T-helper 9 cell (primary cell): Measurements from ENCODE around the gene PPP1R37.
A peak's percentile ranks its signal among the peaks of the same experiment; 100 is the strongest.

Source experiments
- DNase-seq: peaks from one replicate; pipeline ENCODE4 v3.0.0-alpha.2; 2020

Gene PPP1R37

DNA sequence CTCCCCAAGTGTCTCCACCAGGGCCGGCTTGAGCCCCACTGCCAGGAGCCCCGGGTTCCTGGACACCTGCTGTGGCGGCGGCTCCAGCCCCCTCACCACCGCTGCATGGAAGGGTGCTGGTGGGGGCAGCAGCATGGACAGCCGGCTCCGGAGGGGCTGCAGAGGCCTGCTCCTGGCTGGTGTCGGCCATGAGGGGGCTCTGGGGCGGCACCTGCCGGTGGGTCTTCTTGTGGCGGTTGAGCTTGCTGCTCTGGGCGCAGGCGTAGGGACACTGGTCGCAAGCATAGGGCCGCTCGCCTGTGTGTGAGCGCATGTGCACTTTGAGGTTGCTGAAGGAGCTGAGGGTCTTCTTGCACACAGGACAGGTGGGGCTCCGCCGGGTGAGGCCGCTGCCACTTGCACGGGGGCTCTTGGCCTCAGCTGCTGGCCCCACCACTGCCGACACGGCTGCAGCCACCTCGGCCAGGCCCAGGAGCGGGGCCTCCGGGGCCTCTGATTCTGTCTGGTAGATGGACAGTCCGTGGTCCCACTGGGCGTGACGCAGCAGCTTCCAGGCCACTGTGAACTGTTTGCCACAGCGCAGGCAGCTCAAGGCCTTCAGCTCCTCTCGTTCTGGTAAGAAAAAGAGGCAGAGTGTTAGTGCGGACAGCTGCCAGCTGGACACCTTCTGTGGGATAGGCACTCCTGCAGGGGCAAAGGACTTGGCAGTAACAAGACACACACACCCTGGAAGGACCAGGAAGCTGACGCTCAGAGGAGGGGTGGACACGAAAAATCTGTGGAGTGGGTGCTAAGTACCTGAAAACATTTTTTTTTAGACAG is 20.8 kb upstream of the PPP1R37 start:
- no peak for DNase-seq

DNA sequence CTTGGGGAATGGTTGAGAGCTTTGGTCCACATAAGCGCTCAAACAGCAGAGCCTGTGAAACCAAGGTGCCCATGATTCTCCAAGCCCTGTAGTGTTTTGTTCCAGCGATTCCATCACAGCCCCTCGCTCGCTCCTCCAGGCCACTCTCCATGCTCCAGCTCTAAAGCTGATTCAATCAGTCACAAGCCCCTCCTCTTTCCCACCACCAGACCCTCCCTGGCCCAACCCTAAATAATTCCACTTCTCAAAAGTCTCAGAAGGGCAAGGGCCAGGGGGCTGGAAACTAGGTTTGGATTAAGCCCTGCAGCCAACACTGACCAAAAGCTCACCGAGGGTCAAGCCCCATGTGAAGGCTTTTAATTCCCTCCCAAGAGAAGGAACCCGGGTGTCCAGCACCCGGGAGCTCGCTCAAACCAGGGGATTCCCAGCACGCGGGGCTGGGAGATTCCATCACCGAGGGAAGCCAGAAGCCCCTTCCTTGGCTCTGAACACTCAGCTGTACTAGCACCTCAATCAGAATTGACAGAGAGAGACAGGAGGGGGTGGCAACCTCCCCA is 18.2 kb upstream of the PPP1R37 start:
- DNase-seq = no peak

GRCh38 chr19:45075301-45076028 is 17.5 kb upstream of the PPP1R37 start:
- peak; percentile 23 for DNase-seq

- peak; percentile 62 for DNase-seq
These were observed 16.7 kb upstream of the PPP1R37 start, which contains the start of gene ZNF296 for GRCh38 chr19:45076029-45076850. Gene ZNF296 (minus strand): TSS chr19:45076478. CDS start chr19:45076373, 105 bp downstream.

DNA sequence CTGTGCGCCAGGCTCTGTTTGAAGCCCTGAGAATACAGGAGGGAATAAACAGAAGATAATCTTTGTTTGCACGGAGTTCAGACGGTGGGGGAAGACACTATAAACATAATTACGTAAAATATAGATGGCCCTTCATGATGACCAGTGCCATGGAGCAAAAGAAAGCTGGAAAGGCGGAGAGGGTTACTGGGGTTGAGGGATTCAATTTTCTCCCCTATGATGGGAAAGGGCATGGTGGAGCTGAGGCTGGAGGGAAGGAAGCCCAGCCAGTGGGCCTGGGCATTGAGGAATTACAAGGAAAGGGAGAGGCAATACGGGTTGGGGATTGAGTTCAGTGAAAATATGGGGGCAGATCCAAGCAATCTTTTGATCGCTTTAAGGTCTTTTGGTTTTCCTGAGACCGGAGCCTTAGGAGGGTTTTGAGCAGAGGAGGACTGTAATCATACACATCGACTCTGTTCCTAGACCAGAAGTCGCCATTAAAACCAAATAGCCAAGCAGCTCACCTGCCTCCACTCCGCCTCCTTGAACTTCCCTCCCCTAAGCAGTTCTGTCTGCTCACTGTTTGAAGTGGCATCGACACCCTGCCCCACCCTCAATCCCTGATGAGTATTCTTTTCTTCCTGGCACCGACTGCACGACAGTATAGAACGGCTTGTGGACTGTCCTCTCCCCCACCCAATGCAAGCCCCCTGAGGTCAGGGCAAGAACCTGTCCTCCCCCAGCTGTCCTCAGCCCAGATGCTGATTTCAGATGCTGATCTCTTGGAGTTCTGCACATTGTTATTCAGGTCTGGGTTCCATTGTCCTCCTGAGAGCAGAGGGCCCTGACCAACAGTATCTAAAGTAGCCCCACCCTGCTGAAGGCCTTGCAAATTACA is 15.9 kb upstream of the PPP1R37 start:
- no peak for DNase-seq

DNA sequence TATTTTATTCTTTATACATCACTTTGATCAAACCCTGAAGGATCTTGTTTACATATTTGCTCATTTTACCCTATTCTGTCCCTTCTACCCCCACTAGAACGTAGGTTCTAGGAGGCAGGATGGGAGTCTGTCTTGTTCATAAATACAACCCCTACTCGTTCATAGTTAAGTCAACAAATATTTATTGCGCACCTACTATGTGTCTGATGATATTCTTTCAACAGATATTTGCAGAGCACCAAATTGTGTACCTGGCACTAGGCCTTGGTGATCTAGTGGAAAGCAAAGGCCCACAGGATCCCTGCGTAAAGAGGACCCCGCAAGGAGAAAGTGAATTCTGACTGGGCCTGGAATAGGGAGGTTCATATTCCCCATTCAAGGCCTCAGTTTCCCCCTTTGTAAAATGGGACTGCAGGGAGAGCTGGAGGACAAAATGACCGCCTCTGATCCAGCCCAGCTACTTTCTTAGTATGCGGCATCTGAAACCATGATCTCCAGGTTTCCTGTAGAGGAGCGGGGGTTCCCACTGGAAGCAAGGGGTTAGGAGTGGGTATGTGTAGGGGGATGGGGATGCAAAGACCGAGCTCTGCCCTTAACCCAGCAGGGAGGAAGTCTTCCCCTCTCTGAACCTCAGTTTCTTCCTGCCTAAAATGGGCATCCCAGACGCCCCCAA is 14.5 kb upstream of the PPP1R37 start:
- no peak for DNase-seq

GRCh38 chr19:45079063-45079910 is 13.7 kb upstream of the PPP1R37 start, which contains the start of gene GEMIN7:
Gene GEMIN7 (plus strand): TSS chr19:45079260. CDS start chr19:45090115, 10,855 bp downstream.
- peak; percentile 68 for DNase-seq

DNA sequence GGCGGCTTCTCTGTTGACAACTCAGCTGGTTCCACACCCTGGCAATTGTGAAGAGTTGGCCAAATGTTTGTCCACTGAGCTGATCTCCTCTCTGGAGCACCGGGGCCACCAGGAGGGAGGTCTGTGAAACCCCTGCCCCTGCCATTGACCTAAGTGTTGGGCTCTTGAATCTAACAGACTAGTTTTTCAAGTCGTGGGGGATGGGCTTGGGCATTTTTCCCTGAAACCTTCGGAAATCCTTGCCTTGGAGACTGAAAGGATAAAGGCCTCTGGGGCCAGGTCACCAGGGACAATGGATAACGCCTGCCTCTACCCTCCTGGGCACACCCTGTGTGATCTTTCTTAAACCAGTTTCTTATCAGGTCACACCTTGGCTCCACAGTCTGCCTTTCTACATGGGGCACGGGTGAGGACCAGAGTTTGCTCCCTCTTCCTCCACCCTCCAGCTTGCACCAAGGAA is 13.0 kb upstream of the PPP1R37 start:
- no peak for DNase-seq

GRCh38 chr19:45082170-45082569 is 10.8 kb upstream of the PPP1R37 start:
- no peak for DNase-seq

GRCh38 chr19:45086480-45086879 is 6.5 kb upstream of the PPP1R37 start:
- no peak for DNase-seq

- peak; percentile 58 for DNase-seq
These were observed 5.4 kb upstream of the PPP1R37 start for GRCh38 chr19:45087531-45087930.

DNA sequence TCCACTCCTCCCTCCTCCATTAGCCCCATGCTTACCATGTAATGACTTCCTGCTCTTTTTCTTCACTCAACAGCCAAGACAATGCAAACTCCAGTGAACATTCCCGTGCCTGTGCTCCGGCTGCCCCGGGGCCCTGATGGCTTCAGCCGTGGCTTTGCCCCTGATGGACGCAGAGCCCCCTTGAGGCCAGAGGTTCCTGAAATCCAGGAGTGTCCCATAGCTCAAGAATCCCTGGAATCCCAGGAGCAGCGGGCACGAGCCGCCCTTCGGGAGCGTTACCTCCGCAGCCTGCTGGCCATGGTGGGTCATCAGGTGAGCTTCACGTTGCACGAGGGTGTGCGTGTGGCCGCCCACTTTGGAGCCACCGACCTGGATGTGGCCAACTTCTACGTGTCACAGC is 2.9 kb upstream of the PPP1R37 start:
- DNase-seq = no peak

- no peak for DNase-seq
These were observed 2.4 kb upstream of the PPP1R37 start for GRCh38 chr19:45090606-45091005.

- peak; percentile 98 for DNase-seq
These were observed 1.7 kb upstream of the PPP1R37 start for GRCh38 chr19:45091031-45091923.

- DNase-seq = no peak
These were observed 1.2 kb downstream of the PPP1R37 start for GRCh38 chr19:45094137-45094536.

DNA sequence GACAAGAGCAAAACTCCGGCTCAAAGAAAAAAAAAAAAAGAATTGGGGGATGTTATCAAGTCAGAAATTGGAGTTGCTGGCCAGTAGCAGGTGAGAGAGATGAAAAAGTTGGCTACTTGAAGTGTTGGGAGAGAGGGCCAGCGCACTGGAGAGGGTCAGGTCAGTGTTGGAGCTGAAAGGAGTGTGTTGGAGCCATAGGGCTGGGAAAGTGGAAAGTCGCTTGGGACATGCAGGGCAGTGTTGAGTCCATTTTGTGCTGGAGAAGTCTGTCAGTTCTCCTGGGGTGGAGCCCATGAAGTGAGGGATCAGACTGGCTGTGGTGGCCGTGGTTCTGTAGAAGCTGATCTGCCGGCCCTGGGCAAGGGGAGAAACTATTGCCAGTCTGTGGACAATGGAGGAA is 1.7 kb downstream of the PPP1R37 start:
- DNase-seq = no peak

- no peak for DNase-seq
These were observed 2.8 kb downstream of the PPP1R37 start for GRCh38 chr19:45095496-45096413.

- DNase-seq = no peak
These were observed 3.7 kb downstream of the PPP1R37 start for GRCh38 chr19:45096700-45097099.
